ENCODE measurements around the gene C11orf86. TPM values are rescaled to one million over a fixed set of nuclear protein-coding genes. Genes with fewer than 3 reads are reported as not detected.
"Not testable (repeated sequence)": the region's sequence is repeated elsewhere in the genome, so short reads cannot be mapped to it uniquely, and the experiment has no call there.

The C11orf86 gene
- total RNA-seq, 1 donor from 2014 or later, result not detected

GRCh38 chr11:67001332-67001731 is 26.2 kb downstream of the C11orf86 start:
- intact Hi-C loops (cut with DNase I), result no loop called here
- Histone ChIP-seq H3K4me3 (no peak overlapping the region), H3K27ac (no peak overlapping the region), H3K36me3 (no peaks in the 10 kb centered on the region), H3K9me3 (no peaks in the 10 kb centered on the region), H3K4me1 (no peaks in the 10 kb centered on the region), H3K27me3 (no peaks in the 10 kb centered on the region)
- TF ChIP-seq POLR2AphosphoS5 (IDR thresholded peaks at IDR 0.05; ENCODE audit: insufficient read depth in 1 of 2, low read depth in 1 of 2), result no peak
- DNase-seq (ENCODE audit: extremely low spot score in 2 of 2), result no peak

GRCh38 chr11:67002297-67002913 is 27.3 kb downstream of the C11orf86 start:
- Histone ChIP-seq H3K9me3 (no peaks in the 10 kb centered on the region), H3K4me3 (no peak overlapping the region), H3K27me3 (no peaks in the 10 kb centered on the region), H3K4me1 (no peaks in the 10 kb centered on the region), H3K27ac (no peak overlapping the region), H3K36me3 (no peaks in the 10 kb centered on the region)
- TF ChIP-seq POLR2AphosphoS5 (IDR thresholded peaks at IDR 0.05; ENCODE audit: insufficient read depth in 1 of 2, low read depth in 1 of 2) (no peak), POLR2A (IDR thresholded peaks at IDR 0.05) (no peak), CTCF (IDR thresholded peaks at IDR 0.05) (no peak)
- intact Hi-C loops (cut with DNase I), result no loop called here
- DNase-seq (ENCODE audit: extremely low spot score in 2 of 2), result no peak

- no peak overlapping the region for H3K4me3 ChIP-seq
- H3K4me1 ChIP-seq, result no peaks in the 10 kb centered on the region
- H3K9me3 ChIP-seq, result no peaks in the 10 kb centered on the region
- intact Hi-C loops (cut with DNase I), result no loop called here
- H3K36me3 ChIP-seq, result no peaks in the 10 kb centered on the region
- TF ChIP-seq POLR2A (IDR thresholded peaks at IDR 0.05), result no peak
- no peak for TF ChIP-seq CTCF (IDR thresholded peaks at IDR 0.05)
- no peak for TF ChIP-seq POLR2AphosphoS5 (IDR thresholded peaks at IDR 0.05; ENCODE audit: insufficient read depth in 1 of 2, low read depth in 1 of 2)
- no peak overlapping the region for H3K27ac ChIP-seq
- H3K27me3 ChIP-seq, result no peaks in the 10 kb centered on the region
- DNase-seq (ENCODE audit: extremely low spot score in 2 of 2), result no peak
These were observed 27.9 kb downstream of the C11orf86 start for GRCh38 chr11:67002921-67003411.

- H3K9me3 ChIP-seq; H3K4me1 ChIP-seq; H3K4me3 ChIP-seq; H3K27ac ChIP-seq; H3K27me3 ChIP-seq; DNase-seq (ENCODE audit: extremely low spot score in 2 of 2); intact Hi-C loops (cut with DNase I); H3K36me3 ChIP-seq: not testable (repeated sequence)
These were observed 30.1 kb downstream of the C11orf86 start for GRCh38 chr11:67005200-67005599.

- no peak for DNase-seq (ENCODE audit: extremely low spot score in 2 of 2)
- H3K4me3 ChIP-seq, result no peak overlapping the region
These were observed 31.2 kb downstream of the C11orf86 start for GRCh38 chr11:67006029-67006884.

More at GRCh38 chr11:67006029-67006884, 31.2 kb downstream of the C11orf86 start:
- intact Hi-C loops (cut with DNase I), result no loop called here
- no peaks in the 10 kb centered on the region for H3K4me1 ChIP-seq
- no peaks in the 10 kb centered on the region for H3K9me3 ChIP-seq
- no peaks in the 10 kb centered on the region for H3K36me3 ChIP-seq
- TF ChIP-seq POLR2AphosphoS5 (IDR thresholded peaks at IDR 0.05; ENCODE audit: insufficient read depth in 1 of 2, low read depth in 1 of 2) (no peak), CTCF (IDR thresholded peaks at IDR 0.05) (no peak), POLR2A (IDR thresholded peaks at IDR 0.05) (no peak)
- no peaks in the 10 kb centered on the region for H3K27me3 ChIP-seq
- H3K27ac ChIP-seq, result no peak overlapping the region

All from vagina (tissue), 2 donors.